ENCODE data around the gene SETX.

GRCh38 chr9:132372177-132373095, 17.6 kb upstream of the SETX start:
- TF ChIP-seq, protein P1, sequence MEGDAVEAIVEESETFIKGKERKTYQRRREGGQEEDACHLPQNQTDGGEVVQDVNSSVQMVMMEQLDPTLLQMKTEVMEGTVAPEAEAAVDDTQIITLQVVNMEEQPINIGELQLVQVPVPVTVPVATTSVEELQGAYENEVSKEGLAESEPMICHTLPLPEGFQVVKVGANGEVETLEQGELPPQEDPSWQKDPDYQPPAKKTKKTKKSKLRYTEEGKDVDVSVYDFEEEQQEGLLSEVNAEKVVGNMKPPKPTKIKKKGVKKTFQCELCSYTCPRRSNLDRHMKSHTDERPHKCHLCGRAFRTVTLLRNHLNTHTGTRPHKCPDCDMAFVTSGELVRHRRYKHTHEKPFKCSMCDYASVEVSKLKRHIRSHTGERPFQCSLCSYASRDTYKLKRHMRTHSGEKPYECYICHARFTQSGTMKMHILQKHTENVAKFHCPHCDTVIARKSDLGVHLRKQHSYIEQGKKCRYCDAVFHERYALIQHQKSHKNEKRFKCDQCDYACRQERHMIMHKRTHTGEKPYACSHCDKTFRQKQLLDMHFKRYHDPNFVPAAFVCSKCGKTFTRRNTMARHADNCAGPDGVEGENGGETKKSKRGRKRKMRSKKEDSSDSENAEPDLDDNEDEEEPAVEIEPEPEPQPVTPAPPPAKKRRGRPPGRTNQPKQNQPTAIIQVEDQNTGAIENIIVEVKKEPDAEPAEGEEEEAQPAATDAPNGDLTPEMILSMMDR (IDR thresholded peaks at IDR 0.05) = no peak
- TF ChIP-seq EP300 (IDR thresholded peaks at IDR 0.05) (no peak), POLR2A (IDR thresholded peaks at IDR 0.05) (no peak), POLR2AphosphoS5 (IDR thresholded peaks at IDR 0.05) (peak in 2 of 4 donors; percentile 20 to 47)

All from sigmoid colon (tissue), 4 donors.